HG03139 (cell line): ENCODE results near the gene ESRRG.

ENCODE experiments used
- ATAC-seq: cut with Tn5 transposase; IDR thresholded peaks from one replicate; pipeline ENCODE4 v1.9.1; 2021; ENCODE audit not compliant: unreplicated experiment

The ESRRG gene

GRCh38 chr1:216632980-216633379 lies 90.2 kb downstream of the ESRRG start:
- no peak for ATAC-seq

- ATAC-seq: no peak
Observed at GRCh38 chr1:216630532-216630931, 92.7 kb downstream of the ESRRG start.

GRCh38 chr1:216627252-216627651 lies 96.0 kb downstream of the ESRRG start:
- no peak for ATAC-seq

- no peak for ATAC-seq
Observed at GRCh38 chr1:216626394-216627067, 96.7 kb downstream of the ESRRG start.

- no peak for ATAC-seq
Observed at GRCh38 chr1:216621536-216621935, 101.7 kb downstream of the ESRRG start.

GRCh38 chr1:216617081-216617875 lies 106.0 kb downstream of the ESRRG start:
- no peak for ATAC-seq

- ATAC-seq: no peak
Observed at GRCh38 chr1:216616425-216616824, 106.8 kb downstream of the ESRRG start.

- no peak for ATAC-seq
Observed at GRCh38 chr1:216614011-216614934, 109.0 kb downstream of the ESRRG start.

GRCh38 chr1:216612291-216612690 lies 110.9 kb downstream of the ESRRG start:
- no peak for ATAC-seq

- no peak for ATAC-seq
Observed at GRCh38 chr1:216607067-216607697, 116.0 kb downstream of the ESRRG start.

- no peak for ATAC-seq
Observed at GRCh38 chr1:216606047-216606637, 117.1 kb downstream of the ESRRG start.

GRCh38 chr1:216604771-216605170 lies 118.5 kb downstream of the ESRRG start:
- no peak for ATAC-seq

GRCh38 chr1:216600730-216601609 lies 122.3 kb downstream of the ESRRG start:
- ATAC-seq: peak; percentile 80

- no peak for ATAC-seq
Observed at GRCh38 chr1:216599851-216600250, 123.4 kb downstream of the ESRRG start.

- no peak for ATAC-seq
Observed at GRCh38 chr1:216598448-216598847, 124.8 kb downstream of the ESRRG start.

GRCh38 chr1:216596281-216596862 lies 126.9 kb downstream of the ESRRG start:
- ATAC-seq: no peak

- ATAC-seq: no peak
Observed at GRCh38 chr1:216587715-216588114, 135.5 kb downstream of the ESRRG start.

- no peak for ATAC-seq
Observed at GRCh38 chr1:216582151-216582550, 141.1 kb downstream of the ESRRG start.

- ATAC-seq: no peak
Observed at GRCh38 chr1:216580538-216581057, 142.6 kb downstream of the ESRRG start.
